OCI-LY3 (cell line): ENCODE measurements around the gene NRF1.

Experiments
- CTCF ChIP-seq: fragments of 200-600, 300-600 bp; sonication (generic); IDR thresholded peaks from 2 replicates; pipeline ENCODE4 v1.5.1; 2014; ENCODE audit warnings: antibody characterized with exemption, low read length, low read depth
- EZH2phosphoT487 ChIP-seq: fragments of 200-600 bp; shearing (Covaris generic); IDR thresholded peaks from 2 replicates; pipeline ENCODE4 v1.6.1; 2018; ENCODE audit warnings: antibody characterized with exemption, mixed run types, low read depth

DNA sequence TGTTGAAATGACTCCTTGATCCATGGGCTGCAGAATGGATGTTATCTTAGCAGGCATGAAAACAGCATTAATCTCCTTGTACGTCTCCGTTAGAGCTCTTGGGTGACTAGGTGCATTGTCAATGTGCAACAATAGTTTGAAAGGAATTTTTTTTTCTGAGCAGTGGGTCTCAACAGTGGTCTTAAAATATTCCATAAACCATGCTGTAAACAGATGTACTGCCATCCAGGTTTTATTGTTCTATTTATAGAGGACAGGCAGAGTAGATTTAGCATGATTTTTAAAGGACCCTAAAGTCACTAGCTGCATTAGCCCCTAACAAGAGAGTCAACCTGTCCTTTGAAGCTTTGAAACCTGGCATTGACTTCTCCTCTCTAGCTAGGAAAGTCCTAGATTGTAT, 64.0 kb downstream of the NRF1 start:
- TF ChIP-seq CTCF, result no peak
- TF ChIP-seq EZH2phosphoT487, result no peak
